ENCODE measurements around the gene GPR82.
"Not testable (repeated sequence)": the region's sequence is repeated elsewhere in the genome, so short reads cannot be mapped to it uniquely, and the experiment has no call there.

Gene GPR82

DNA sequence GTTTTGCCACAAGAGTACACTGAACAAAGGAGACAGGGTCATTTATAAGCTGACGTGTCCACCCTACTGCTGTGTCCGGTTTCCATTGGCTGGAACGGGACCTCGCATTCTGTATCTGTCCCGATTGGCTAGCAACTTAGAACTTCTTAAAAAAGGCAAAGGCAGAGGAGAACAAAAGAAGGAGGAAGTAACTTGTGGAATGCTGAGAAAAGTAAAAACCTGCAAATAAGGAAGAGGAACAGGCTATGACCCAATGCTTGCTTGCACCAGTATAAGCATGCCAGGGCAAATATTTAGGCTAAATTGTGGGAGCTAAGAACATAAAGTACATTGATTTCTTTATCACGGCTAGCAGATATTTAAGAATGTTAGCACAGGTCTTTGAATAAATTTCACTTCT is 4.4 kb upstream of the GPR82 start:
- H3K9ac ChIP-seq (ENCODE audit: low read depth, low read length); H3K4me3 ChIP-seq (ENCODE audit: low read length); H3K27me3 ChIP-seq (ENCODE audit: insufficient read depth, low read length); H3K4me1 ChIP-seq (ENCODE audit: insufficient read depth, low read length); H3K36me3 ChIP-seq (ENCODE audit: insufficient read depth, low read length): not testable (repeated sequence)
- 91% methylated on average over 5 of the region's 6 CpGs for WGBS
- Histone ChIP-seq H3K27ac (ENCODE audit: low read depth, low read length) (peak overlapping the region; percentile 79; the same call in 1 of the 2 replicates), H3K9me3 (ENCODE audit: insufficient read depth, low read depth, low read length) (peaks cover 13% of the 10 kb centered on the region)

- Histone ChIP-seq H3K4me3 (ENCODE audit: low read length) (no peak overlapping the region), H3K36me3 (ENCODE audit: insufficient read depth, low read length) (no peaks in the 10 kb centered on the region; the same call in 1 of the 2 replicates), H3K9ac (ENCODE audit: low read depth, low read length) (no peak overlapping the region), H3K4me1 (ENCODE audit: insufficient read depth, low read length) (peaks cover 5% of the 10 kb centered on the region; the same call in 1 of the 2 replicates), H3K27me3 (ENCODE audit: insufficient read depth, low read length) (no peaks in the 10 kb centered on the region), H3K27ac (ENCODE audit: low read depth, low read length) (no peak overlapping the region), H3K9me3 (ENCODE audit: insufficient read depth, low read depth, low read length) (peaks cover 13% of the 10 kb centered on the region)
- WGBS = 98% methylated on average over 3 of the region's 3 CpGs
These were observed 3.7 kb upstream of the GPR82 start for GRCh38 chrX:41720125-41720779.

DNA sequence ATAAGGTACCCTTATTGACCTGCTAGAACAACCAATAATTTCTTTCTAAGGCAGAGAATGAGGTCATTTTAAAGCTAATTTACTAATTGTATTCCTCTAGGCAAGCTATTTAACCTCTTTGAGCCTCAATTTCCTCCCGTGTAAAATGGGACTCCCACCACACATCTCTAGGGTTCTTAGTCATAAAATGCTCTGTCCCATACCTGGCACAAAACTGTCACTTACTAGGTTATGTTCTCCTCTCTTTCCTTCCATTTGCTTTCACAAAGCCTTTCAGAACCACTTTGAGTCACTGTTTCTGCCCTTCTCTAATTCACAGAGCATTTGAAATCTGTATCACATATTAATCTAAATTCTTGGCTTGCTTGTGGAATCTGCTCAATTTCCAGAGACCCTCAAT is 2.4 kb upstream of the GPR82 start:
- H3K27ac ChIP-seq (ENCODE audit: low read depth, low read length) = no peak overlapping the region
- H3K4me3 ChIP-seq (ENCODE audit: low read length) = no peak overlapping the region
- no peak overlapping the region for H3K9ac ChIP-seq (ENCODE audit: low read depth, low read length)
- H3K36me3 ChIP-seq (ENCODE audit: insufficient read depth, low read length) = no peaks in the 10 kb centered on the region; the same call in 1 of the 2 replicates
- WGBS = 96% methylated on average over 1 of the region's 1 CpG
- H3K4me1 ChIP-seq (ENCODE audit: insufficient read depth, low read length) = peaks cover 5% of the 10 kb centered on the region; the same call in 1 of the 2 replicates
- H3K27me3 ChIP-seq (ENCODE audit: insufficient read depth, low read length) = no peaks in the 10 kb centered on the region
- peaks cover 13% of the 10 kb centered on the region for H3K9me3 ChIP-seq (ENCODE audit: insufficient read depth, low read depth, low read length)

DNA sequence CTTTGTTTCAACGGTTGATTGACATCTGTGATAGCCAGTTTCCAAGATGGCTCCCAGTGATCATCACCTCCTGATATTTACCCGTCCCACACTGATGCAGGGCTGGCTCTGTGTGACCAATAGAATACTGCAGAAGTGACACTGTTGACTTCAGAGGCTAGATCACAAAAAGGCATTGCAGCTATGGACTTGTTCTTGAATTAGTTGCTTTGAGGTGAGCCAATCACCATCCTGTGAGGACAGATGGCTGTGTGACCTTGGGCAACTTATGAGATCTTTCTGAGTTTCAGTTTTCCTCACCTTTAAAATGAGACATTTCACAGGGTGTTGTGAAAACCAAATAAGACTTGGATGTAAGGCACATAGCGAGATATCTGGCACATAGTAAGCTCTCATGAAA is 1.8 kb upstream of the GPR82 start:
- H3K27ac ChIP-seq (ENCODE audit: low read depth, low read length) = no peak overlapping the region
- H3K4me3 ChIP-seq (ENCODE audit: low read length) = no peak overlapping the region
- no peaks in the 10 kb centered on the region for H3K27me3 ChIP-seq (ENCODE audit: insufficient read depth, low read length)
- no peak overlapping the region for H3K9ac ChIP-seq (ENCODE audit: low read depth, low read length)
- no peaks in the 10 kb centered on the region; the same call in 1 of the 2 replicates for H3K36me3 ChIP-seq (ENCODE audit: insufficient read depth, low read length)
- peaks cover 9% of the 10 kb centered on the region for H3K9me3 ChIP-seq (ENCODE audit: insufficient read depth, low read depth, low read length)
- 95% methylated on average over 3 of the region's 3 CpGs for WGBS
- H3K4me1 ChIP-seq (ENCODE audit: insufficient read depth, low read length) = peaks cover 5% of the 10 kb centered on the region; the same call in 1 of the 2 replicates

GRCh38 chrX:41722816-41723618 is 964 bp upstream of the GPR82 start:
- Histone ChIP-seq H3K9me3 (ENCODE audit: insufficient read depth, low read depth, low read length) (peaks cover 4% of the 10 kb centered on the region; the same call in 1 of the 2 replicates), H3K36me3 (ENCODE audit: insufficient read depth, low read length) (no peaks in the 10 kb centered on the region; the same call in 1 of the 2 replicates), H3K27ac (ENCODE audit: low read depth, low read length) (no peak overlapping the region), H3K27me3 (ENCODE audit: insufficient read depth, low read length) (no peaks in the 10 kb centered on the region), H3K9ac (ENCODE audit: low read depth, low read length) (no peak overlapping the region), H3K4me1 (ENCODE audit: insufficient read depth, low read length) (peaks cover 5% of the 10 kb centered on the region; the same call in 1 of the 2 replicates), H3K4me3 (ENCODE audit: low read length) (no peak overlapping the region)
- 94% methylated on average over 2 of the region's 3 CpGs for WGBS

GRCh38 chrX:41728125-41728524 is 4.1 kb downstream of the GPR82 start:
- WGBS = 96% methylated on average over 3 of the region's 3 CpGs
- no peak overlapping the region for H3K9ac ChIP-seq (ENCODE audit: low read depth, low read length)
- H3K27ac ChIP-seq (ENCODE audit: low read depth, low read length) = no peak overlapping the region
- no peaks in the 10 kb centered on the region for H3K9me3 ChIP-seq (ENCODE audit: insufficient read depth, low read depth, low read length)
- no peaks in the 10 kb centered on the region for H3K36me3 ChIP-seq (ENCODE audit: insufficient read depth, low read length)
- no peaks in the 10 kb centered on the region for H3K4me1 ChIP-seq (ENCODE audit: insufficient read depth, low read length)
- H3K27me3 ChIP-seq (ENCODE audit: insufficient read depth, low read length) = no peaks in the 10 kb centered on the region
- H3K4me3 ChIP-seq (ENCODE audit: low read length) = no peak overlapping the region

DNA sequence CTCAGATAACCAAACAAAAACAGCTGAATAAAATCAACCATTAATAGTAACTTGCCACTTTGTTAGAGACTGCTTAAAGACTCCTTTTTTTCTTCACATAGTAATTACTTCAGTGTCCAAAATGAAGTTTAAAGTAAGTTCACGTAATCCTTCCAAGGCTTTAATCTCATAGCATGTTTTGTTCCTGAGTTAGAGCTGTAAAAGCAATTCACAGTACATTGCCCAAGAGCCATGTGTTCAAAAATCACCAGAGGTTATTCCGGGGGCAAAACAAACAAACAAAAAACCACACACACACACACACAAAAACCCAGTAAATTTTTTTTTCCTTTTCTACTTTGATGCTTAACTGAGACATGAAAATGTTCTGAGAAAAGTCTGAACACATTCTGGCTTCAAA is 6.1 kb downstream of the GPR82 start:
- Histone ChIP-seq H3K27me3 (ENCODE audit: insufficient read depth, low read length) (no peaks in the 10 kb centered on the region), H3K27ac (ENCODE audit: low read depth, low read length) (no peak overlapping the region), H3K9me3 (ENCODE audit: insufficient read depth, low read depth, low read length) (no peaks in the 10 kb centered on the region), H3K9ac (ENCODE audit: low read depth, low read length) (no peak overlapping the region), H3K4me1 (ENCODE audit: insufficient read depth, low read length) (no peaks in the 10 kb centered on the region), H3K36me3 (ENCODE audit: insufficient read depth, low read length) (no peaks in the 10 kb centered on the region), H3K4me3 (ENCODE audit: low read length) (no peak overlapping the region)
- WGBS = 83% methylated on average over 2 of the region's 2 CpGs

DNA sequence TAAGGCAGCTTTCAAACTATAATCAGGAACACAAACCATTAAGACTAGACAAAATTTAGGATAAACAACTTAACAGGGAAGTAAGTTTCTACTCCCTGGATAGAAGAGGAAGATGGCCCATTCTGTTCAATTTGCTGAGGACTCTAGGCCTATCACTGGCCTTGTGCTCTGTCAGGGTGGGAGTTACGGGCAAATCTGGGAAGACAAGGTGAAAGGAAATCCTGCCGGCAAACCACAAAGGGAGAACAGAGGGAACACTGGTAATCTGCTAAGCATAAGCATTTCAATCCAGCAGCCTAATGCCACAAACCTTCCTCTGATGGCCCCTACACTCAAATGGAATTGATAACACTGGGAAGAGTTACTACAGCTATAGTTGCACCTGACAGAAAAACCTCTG is 8.3 kb downstream of the GPR82 start:
- Histone ChIP-seq H3K4me3 (ENCODE audit: low read length) (no peak overlapping the region), H3K9me3 (ENCODE audit: insufficient read depth, low read depth, low read length) (no peaks in the 10 kb centered on the region), H3K4me1 (ENCODE audit: insufficient read depth, low read length) (no peaks in the 10 kb centered on the region), H3K36me3 (ENCODE audit: insufficient read depth, low read length) (no peaks in the 10 kb centered on the region), H3K27ac (ENCODE audit: low read depth, low read length) (no peak overlapping the region), H3K27me3 (ENCODE audit: insufficient read depth, low read length) (no peaks in the 10 kb centered on the region), H3K9ac (ENCODE audit: low read depth, low read length) (no peak overlapping the region)
- WGBS = 51% methylated on average over 2 of the region's 2 CpGs

- H3K27ac ChIP-seq (ENCODE audit: low read depth, low read length) = no peak overlapping the region
- no peaks in the 10 kb centered on the region for H3K36me3 ChIP-seq (ENCODE audit: insufficient read depth, low read length)
- no CpG with 5 or more reads among the region's 1 CpG for WGBS
- H3K4me3 ChIP-seq (ENCODE audit: low read length) = no peak overlapping the region
- H3K9ac ChIP-seq (ENCODE audit: low read depth, low read length) = no peak overlapping the region
- no peaks in the 10 kb centered on the region for H3K9me3 ChIP-seq (ENCODE audit: insufficient read depth, low read depth, low read length)
- H3K4me1 ChIP-seq (ENCODE audit: insufficient read depth, low read length) = no peaks in the 10 kb centered on the region; the same call in 1 of the 2 replicates
- H3K27me3 ChIP-seq (ENCODE audit: insufficient read depth, low read length) = no peaks in the 10 kb centered on the region
These were observed 10.0 kb downstream of the GPR82 start for GRCh38 chrX:41733939-41734338.

- Histone ChIP-seq H3K27me3 (ENCODE audit: insufficient read depth, low read length) (no peaks in the 10 kb centered on the region), H3K4me3 (ENCODE audit: low read length) (no peak overlapping the region), H3K9ac (ENCODE audit: low read depth, low read length) (no peak overlapping the region), H3K27ac (ENCODE audit: low read depth, low read length) (no peak overlapping the region), H3K4me1 (ENCODE audit: insufficient read depth, low read length) (peaks cover 6% of the 10 kb centered on the region), H3K9me3 (ENCODE audit: insufficient read depth, low read depth, low read length) (no peaks in the 10 kb centered on the region), H3K36me3 (ENCODE audit: insufficient read depth, low read length) (no peaks in the 10 kb centered on the region)
- no CpG with 5 or more reads among the region's 1 CpG for WGBS
These were observed 10.5 kb downstream of the GPR82 start for GRCh38 chrX:41734530-41734929.

DNA sequence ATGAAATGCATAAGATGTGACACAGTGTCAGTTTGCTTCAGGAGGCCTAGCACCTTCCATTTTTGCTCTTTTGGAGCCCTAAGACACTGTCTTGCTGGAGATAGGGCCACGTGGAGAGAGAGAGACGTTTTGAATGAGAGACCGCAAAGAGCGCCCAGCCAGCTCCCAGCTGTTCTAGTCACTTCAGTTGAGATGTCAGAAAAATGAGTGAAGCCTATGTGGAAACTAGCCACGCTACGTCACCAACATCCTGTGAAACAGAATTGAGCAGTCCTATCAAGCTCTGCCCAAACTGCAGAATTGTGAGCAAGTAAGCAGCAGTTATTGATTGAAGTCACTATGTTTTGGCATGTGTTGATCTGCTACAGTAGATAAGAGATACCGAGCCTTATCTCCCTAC is 13.1 kb downstream of the GPR82 start:
- Histone ChIP-seq H3K9ac (ENCODE audit: low read depth, low read length) (no peak overlapping the region), H3K27ac (ENCODE audit: low read depth, low read length) (no peak overlapping the region), H3K4me1 (ENCODE audit: insufficient read depth, low read length) (peaks cover 17% of the 10 kb centered on the region), H3K9me3 (ENCODE audit: insufficient read depth, low read depth, low read length) (no peaks in the 10 kb centered on the region), H3K4me3 (ENCODE audit: low read length) (no peak overlapping the region), H3K27me3 (ENCODE audit: insufficient read depth, low read length) (no peaks in the 10 kb centered on the region), H3K36me3 (ENCODE audit: insufficient read depth, low read length) (no peaks in the 10 kb centered on the region)
- 93% methylated on average over 6 of the region's 7 CpGs for WGBS
